NCI-H526 (cell line): Measurements from ENCODE around the gene MED8.
"Not testable (repeated sequence)": the region's sequence is repeated elsewhere in the genome, so short reads cannot be mapped to it uniquely, and the experiment has no call there.

Source experiments
- DNase-seq, 2 experiments: peaks; one replicate each; lab custom pipeline; 2025; lab: John Stamatoyannopoulos, UW

Gene MED8

GRCh38 chr1:43421976-43422750, 32.6 kb upstream of the MED8 start:
- DNase-seq = no peak

GRCh38 chr1:43421396-43421795, 31.8 kb upstream of the MED8 start:
- DNase-seq = no peak

GRCh38 chr1:43420874-43421273, 31.3 kb upstream of the MED8 start:
- DNase-seq = no peak

GRCh38 chr1:43419627-43420425, 30.2 kb upstream of the MED8 start:
- DNase-seq = no peak

- no peak for DNase-seq
Observed at GRCh38 chr1:43418858-43419257, 29.3 kb upstream of the MED8 start.

DNA sequence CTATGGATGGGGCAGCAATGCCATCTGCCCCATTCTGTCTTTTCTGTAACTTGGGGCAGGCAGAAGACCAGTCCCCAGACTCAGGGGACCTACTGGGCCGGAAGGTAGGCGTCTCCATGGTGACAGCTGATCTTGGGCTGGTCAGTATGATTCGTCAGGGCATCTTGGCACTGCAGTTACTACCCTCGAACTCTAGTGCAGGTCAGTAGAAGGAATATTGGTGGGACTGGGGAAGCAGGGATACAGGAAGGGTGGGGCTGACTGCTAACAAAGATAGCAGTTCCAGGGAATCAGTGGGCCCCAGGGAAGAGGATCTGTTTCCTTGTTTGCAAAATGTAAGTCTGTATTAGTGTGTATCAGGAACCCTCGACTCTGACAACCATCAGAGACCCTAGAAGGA, 26.3 kb upstream of the MED8 start:
- DNase-seq = no peak

- peak; percentile 37 to 83 for DNase-seq
Observed at GRCh38 chr1:43414634-43415223, 25.1 kb upstream of the MED8 start.

DNA sequence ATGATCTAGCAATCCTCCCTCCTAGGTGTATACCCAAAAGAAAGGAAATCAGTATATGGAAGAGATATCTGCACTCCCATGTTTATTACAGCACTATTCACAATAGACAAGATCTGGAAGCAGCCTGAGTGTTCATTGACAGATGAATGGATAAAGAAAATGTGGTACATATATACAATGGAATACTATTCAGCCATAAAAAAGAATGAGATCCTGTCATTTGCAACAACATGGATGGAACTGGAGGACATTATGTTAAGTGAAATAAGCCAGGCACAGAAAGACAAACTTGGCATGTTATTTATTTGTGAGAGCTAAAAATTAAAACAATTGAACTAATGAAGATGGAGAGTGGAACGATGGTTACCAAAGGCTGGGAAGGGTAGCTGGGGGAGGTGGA, 23.8 kb upstream of the MED8 start:
- DNase-seq = not testable (repeated sequence)

GRCh38 chr1:43410571-43410970, 21.0 kb upstream of the MED8 start:
- no peak for DNase-seq

DNA sequence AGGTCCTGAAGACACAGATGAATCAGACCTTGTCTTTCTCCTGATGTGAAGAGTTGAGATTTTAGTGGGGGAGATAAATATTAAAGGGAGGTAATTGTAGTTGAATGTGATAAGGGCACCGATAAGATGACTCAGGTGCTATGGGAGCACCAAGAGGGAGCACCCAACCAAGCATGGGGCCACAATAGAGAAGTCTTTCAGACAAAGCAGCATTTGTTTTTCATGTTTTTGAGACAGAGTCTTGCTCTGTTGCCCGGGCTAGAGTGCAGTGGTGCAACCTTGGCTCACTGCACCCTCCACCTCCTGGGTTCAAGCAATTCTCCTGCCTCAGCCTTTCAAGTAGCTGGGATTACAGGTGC, 16.3 kb upstream of the MED8 start:
- DNase-seq = no peak

GRCh38 chr1:43405219-43405875, 15.7 kb upstream of the MED8 start:
- DNase-seq = no peak

DNA sequence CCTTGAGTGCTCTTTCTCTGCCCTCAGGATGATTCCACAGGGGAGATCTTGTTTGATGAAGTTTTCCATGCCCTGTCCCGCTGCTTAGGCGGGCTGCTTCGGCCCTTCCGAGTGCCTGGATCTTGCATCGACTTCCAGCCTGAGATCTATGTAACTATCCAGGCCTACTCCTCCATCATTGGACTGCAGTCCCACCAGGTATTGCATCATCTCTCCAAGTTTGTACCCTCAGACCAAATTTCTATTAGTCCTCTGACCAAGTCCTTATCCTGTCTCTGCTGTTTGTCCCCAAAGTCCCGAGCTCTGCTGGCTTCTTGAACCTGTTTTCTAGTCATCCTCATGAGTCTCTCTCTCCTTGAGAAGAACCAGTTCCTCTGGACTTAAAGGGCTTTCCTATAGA, 14.8 kb upstream of the MED8 start:
- no peak for DNase-seq

DNA sequence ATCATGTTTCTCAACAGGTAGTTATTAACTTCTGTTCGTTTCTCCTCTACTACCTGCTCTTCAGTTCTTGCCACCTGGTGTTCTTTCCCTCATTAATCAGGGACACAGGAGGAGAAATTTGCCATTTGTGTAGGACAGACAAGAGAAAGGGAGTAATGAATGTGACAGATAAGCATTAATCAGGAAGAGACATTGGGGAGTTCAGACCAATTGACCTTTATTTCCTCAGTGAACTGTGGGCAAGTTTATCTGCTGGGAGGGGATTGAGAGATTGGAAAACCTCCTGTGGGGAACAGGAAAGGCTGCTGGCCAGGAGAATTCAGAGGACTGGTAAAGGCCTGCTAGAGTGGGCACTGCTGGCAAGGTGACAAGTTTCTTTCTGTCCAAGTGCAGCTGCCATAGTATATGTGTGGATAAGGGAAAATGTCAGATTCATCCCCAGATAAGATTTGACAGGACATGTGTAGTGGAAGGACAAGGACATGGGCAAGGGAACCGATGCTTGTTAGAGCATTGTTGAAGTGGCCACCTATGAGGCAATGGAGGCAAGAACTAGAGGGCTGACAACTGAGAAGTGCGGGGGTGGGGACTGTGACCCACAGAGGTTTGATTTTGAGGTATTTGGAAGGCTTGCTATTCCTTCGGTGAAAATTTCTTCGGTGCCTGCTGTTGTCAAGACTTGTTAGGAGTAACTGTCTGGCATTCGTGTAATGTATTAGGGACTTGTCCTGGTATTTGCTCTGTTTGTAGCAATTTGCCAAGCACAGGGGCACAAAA, 12.7 kb upstream of the MED8 start:
- DNase-seq = no peak

DNA sequence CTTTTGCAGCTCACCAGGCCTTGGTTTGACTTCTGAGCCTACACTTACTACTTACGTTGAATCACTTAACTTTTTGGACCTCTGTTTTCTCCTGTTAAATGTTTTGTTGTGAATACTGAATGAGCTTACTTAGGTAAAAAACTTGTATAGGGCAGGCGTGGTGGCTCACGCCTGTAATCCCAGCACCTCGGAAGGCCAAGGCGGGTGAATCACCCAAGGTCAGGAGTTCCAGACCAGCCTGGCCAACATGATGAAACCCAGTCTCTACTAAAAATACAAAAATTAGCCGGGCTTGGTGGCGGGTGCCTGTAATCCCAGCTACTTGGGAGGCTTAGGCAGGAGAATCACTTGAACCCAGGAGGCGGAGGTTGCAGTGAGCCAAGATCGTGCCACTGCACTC, 10.8 kb upstream of the MED8 start:
- not testable (repeated sequence) for DNase-seq

DNA sequence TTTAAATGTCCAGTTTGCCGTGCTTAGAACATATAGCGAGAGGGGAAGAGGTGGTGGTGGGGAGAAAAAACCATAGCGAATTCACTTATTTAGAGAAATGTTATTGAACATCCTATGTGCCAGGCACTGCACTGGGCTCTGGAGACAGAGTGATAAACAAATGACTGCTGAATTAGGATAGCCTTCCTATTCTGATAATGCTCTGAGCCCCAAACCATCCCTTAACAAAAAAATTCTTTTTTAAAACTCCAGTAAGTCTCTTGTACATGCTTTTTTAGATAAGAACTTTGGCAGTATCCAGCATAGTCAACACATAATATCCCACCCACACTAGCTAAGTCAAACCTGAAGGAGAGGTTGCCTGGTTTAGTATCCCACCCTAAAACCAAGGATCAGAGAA, 8.6 kb upstream of the MED8 start:
- no peak for DNase-seq

DNA sequence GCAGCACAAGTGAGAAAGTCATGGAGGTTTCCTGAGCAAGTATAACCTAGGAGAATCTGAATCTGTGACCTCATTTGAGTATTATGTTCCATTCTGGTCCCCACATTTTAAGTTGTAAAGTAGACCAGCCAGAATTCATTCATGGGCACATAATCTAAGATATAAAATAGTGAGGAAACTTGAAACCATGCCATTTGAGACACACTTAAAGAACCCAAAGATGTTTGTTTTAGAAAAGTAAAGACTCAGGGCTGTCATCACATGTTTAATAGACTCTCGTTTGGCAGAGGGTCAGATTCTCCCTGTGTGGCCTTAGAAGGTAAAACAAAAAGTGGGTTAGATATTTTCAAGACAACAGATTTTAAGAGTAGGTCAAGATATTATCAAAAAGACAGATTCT, 6.5 kb upstream of the MED8 start:
- DNase-seq = no peak

DNA sequence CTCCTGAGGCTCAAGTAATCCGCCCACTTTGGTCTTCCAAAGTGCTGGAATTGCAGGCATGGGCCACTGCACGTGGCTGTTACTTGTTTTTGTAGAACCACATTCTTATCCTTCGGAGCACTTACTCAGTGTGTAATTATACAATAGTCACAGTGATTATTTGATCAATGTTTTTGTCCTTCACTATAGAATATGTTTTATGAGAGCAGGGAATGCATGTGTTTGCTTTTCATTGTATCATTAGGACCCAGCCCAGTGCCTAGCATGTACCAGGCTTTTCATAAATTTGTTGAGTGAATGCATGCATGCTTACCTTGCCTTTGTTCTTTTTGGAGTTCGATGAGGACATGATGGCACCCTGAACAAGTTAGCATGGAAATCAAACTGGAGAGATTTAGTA, 5.9 kb upstream of the MED8 start:
- DNase-seq = no peak

GRCh38 chr1:43392702-43393101, 3.1 kb upstream of the MED8 start:
- DNase-seq = no peak

DNA sequence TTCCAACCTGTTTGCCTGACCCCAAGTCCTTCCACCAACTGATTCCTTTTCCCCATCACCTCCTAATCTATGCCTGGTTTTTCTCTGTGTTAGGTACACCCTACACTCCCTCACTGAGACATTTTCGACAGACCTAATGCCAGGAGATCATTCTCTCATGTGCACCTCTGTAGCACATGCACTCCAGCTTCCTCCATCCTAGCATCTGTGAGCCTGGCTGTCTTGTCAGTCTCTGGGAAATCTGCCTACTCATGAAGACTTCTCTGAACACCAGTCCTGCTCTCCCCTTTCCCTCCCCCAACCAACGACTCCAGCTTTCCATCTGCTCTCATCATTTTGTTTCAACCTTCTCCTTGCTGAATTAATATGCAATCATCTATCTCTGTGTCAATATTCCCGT, 987 bp downstream of the MED8 start:
- no peak for DNase-seq

GRCh38 chr1:43387976-43388599, 1.5 kb downstream of the MED8 start:
- DNase-seq = no peak

DNA sequence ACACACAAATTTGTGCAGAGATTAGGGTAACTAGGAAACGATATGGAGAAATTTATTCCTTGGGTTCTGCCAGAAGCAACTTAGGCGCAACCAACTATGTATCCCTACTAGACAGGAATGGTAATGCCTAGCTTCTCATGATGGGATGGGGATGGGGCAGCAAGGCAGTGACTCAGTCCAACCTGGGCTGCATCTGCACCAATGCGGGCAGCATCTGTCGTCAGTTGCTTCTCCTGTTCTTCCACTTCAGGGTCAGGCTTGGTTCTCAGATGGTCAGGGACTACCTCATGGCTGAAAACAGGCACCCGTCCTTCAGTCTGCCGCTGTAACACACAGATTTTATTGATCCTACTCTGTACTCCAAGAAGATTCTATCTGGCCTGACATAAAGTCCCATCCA, 2.9 kb downstream of the MED8 start:
- no peak for DNase-seq
